Gastroesophageal sphincter (tissue), 3 donors: ENCODE measurements around the gene ARHGAP24.

Experiments
- CTCF ChIP-seq, 4 experiments: fragments of 200-600 bp in 2 of 4; fragments of 450-650 bp in 2 of 4; sonication (generic) in 1 of 4; IDR thresholded peaks; one replicate each; pipeline ENCODE4 v1.5.1; 2017 to 2019; ENCODE audit warnings: antibody characterized with exemption in 4 of 4, mild to moderate bottlenecking in 2 of 4, moderate library complexity in 2 of 4
- EP300 ChIP-seq: sonication (generic); formaldehyde crosslinking; IDR thresholded peaks from one replicate; pipeline ENCODE4 v1.6.1; 2017; ENCODE audit warnings: antibody characterized with exemption, mild to moderate bottlenecking

- no peak for TF ChIP-seq CTCF (IDR thresholded peaks at IDR 0.05)
- no peak for TF ChIP-seq EP300
Measured at GRCh38 chr4:85772470-85772869, 297.5 kb downstream of the ARHGAP24 start.
